HEK293T (cell line): ENCODE results near the gene PLD5.

ENCODE experiments used
- ARNT ChIP-seq: fragments of 450-650 bp; IDR thresholded peaks from 2 replicates; pipeline ENCODE4 v1.6.1; 2017; ENCODE audit warnings: mild to moderate bottlenecking
- ELF4 ChIP-seq: fragments of 450-650 bp; IDR thresholded peaks from 2 replicates; pipeline ENCODE4 v1.6.1; 2017; ENCODE audit warnings: antibody characterized with exemption
- HDGF ChIP-seq: fragments of 450-650 bp; IDR thresholded peaks from 2 replicates; pipeline ENCODE4 v1.6.1; 2017; ENCODE audit warnings: antibody characterized with exemption, borderline replicate concordance
- SP1 ChIP-seq: fragments of 450-650 bp; IDR thresholded peaks from 2 replicates; pipeline ENCODE4 v1.6.1; 2017

- TF ChIP-seq SP1 (no peak), ELF4 (no peak), ARNT (no peak), HDGF (no peak)
Measured at GRCh38 chr1:242043165-242043564, 481.3 kb downstream of the PLD5 start.
